Neuronal stem cell (in vitro differentiated cells): ENCODE results near the gene FOXP1.

Experiments
- DNase-seq: peaks from one replicate; pipeline ENCODE4 v3.0.0-alpha.2; 2013; ENCODE audit warnings: low spot score
- H2AFZ ChIP-seq: one replicate; pipeline ENCODE4 v1.6.1; 2013; ENCODE audit warnings: mild to moderate bottlenecking, low read length, inconsistent platforms
- H2AK5ac ChIP-seq: 2 replicates; pipeline ENCODE4 v1.6.1; 2013; ENCODE audit warnings: low read depth, mild to moderate bottlenecking, inconsistent platforms, low read length, moderate library complexity, mixed read lengths
- H2BK120ac ChIP-seq: 2 replicates; pipeline ENCODE4 v1.6.1; 2013; ENCODE audit warnings: low read depth, mild to moderate bottlenecking, inconsistent platforms, low read length, moderate library complexity, mixed read lengths
- H2BK12ac ChIP-seq: one replicate; pipeline ENCODE4 v1.6.1; 2013; ENCODE audit warnings: low read length, inconsistent platforms
- H2BK15ac ChIP-seq: 2 replicates; pipeline ENCODE4 v1.6.1; 2013; ENCODE audit warnings: mild to moderate bottlenecking, low read length, inconsistent platforms, mixed read lengths
- H2BK5ac ChIP-seq: one replicate; pipeline ENCODE4 v1.6.1; 2013; ENCODE audit warnings: inconsistent platforms, mild to moderate bottlenecking, low read length, moderate library complexity
- H3K14ac ChIP-seq: one replicate; pipeline ENCODE4 v1.6.1; 2013; ENCODE audit warnings: low read length, inconsistent platforms
- H3K18ac ChIP-seq: 2 replicates; pipeline ENCODE4 v1.6.1; 2013; ENCODE audit warnings: low read length, inconsistent platforms
- H3K23ac ChIP-seq: 2 replicates; pipeline ENCODE4 v1.6.1; 2013; ENCODE audit warnings: low read depth, mild to moderate bottlenecking, mixed read lengths, low read length, inconsistent platforms; ENCODE audit not compliant: poor library complexity
- H3K27ac ChIP-seq: replicated peaks from 3 replicates; pipeline ENCODE4 v1.5.1; 2013; ENCODE audit warnings: low read length, inconsistent platforms
- H3K27me3 ChIP-seq, 3 experiments: 2 replicates each; pipeline ENCODE4 v1.6.1; 2013; ENCODE audit warnings: low read length in 3 of 3, mild to moderate bottlenecking in 2 of 3, inconsistent platforms in 1 of 3, low read depth in 1 of 3, mixed read lengths in 1 of 3, moderate library complexity in 1 of 3; ENCODE audit not compliant: control insufficient read depth in 3 of 3, insufficient read depth in 3 of 3
- H3K36me3 ChIP-seq, 2 donors: replicated peaks in 1 of 2; 2 replicates each; pipeline ENCODE4 v1.6.1; 2013; ENCODE audit warnings: low read length in 2 of 2; ENCODE audit not compliant: control insufficient read depth in 2 of 2, insufficient read depth in 2 of 2
- H3K4ac ChIP-seq: 2 replicates; pipeline ENCODE4 v1.6.1; 2013; ENCODE audit warnings: inconsistent platforms, mild to moderate bottlenecking, low read length, moderate library complexity
- H3K4me1 ChIP-seq, 2 donors: 1 replicate in 1 of 2; 2 replicates in 1 of 2; pipeline ENCODE4 v1.6.1; 2013; ENCODE audit warnings: low read length in 2 of 2, low read depth in 1 of 2; ENCODE audit not compliant: control insufficient read depth in 2 of 2, insufficient read depth in 1 of 2
- H3K4me2 ChIP-seq: one replicate; pipeline ENCODE4 v1.6.1; 2013; ENCODE audit warnings: mild to moderate bottlenecking, low read length, inconsistent platforms; ENCODE audit not compliant: insufficient read depth, poor library complexity, severe bottlenecking
- H3K4me3 ChIP-seq, 2 donors: 2 replicates each; pipeline ENCODE4 v1.5.1; 2013; ENCODE audit warnings: low read length in 2 of 2, mild to moderate bottlenecking in 2 of 2, inconsistent platforms in 1 of 2, moderate library complexity in 1 of 2
- H3K79me1 ChIP-seq: one replicate; pipeline ENCODE4 v1.6.1; 2013; ENCODE audit warnings: low read depth, mild to moderate bottlenecking, inconsistent platforms, low read length, moderate library complexity
- H3K9ac ChIP-seq: one replicate; pipeline ENCODE4 v1.6.1; 2013; ENCODE audit warnings: mild to moderate bottlenecking, low read depth, low read length, inconsistent platforms; ENCODE audit not compliant: poor library complexity
- H3K9me3 ChIP-seq, 2 donors: replicated peaks in 1 of 2; 2 replicates each; pipeline versions ENCODE3 to v1.6.1; 2013; ENCODE audit warnings: low read length in 2 of 2, mild to moderate bottlenecking in 2 of 2, inconsistent platforms in 1 of 2, low read depth in 1 of 2, mixed read lengths in 1 of 2, moderate library complexity in 1 of 2; ENCODE audit not compliant: control insufficient read depth in 2 of 2, insufficient read depth in 1 of 2
- H4K8ac ChIP-seq: one replicate; pipeline ENCODE4 v1.6.1; 2013; ENCODE audit warnings: low read depth, mild to moderate bottlenecking, inconsistent platforms, low read length, moderate library complexity
- H4K91ac ChIP-seq: one replicate; pipeline ENCODE4 v1.6.1; 2013; ENCODE audit warnings: low read length, low read depth, mild to moderate bottlenecking, inconsistent platforms; ENCODE audit not compliant: poor library complexity
- WGBS, 2 donors: extraction: QIAGEN DNeasy Blood & Tissue Kit; methylation state at CpG; one replicate each; pipeline ENCODE4 v1.1.7; 2013; ENCODE audit warnings: missing lambda C conversion rate in 2 of 2, mixed read lengths in 1 of 2; ENCODE audit not compliant: insufficient read length in 2 of 2, insufficient replicate concordance in 1 of 2; ENCODE audit errors: extremely low coverage in 2 of 2; 5-methylcytosine and 5-hydroxymethylcytosine counted together

The FOXP1 gene

DNA sequence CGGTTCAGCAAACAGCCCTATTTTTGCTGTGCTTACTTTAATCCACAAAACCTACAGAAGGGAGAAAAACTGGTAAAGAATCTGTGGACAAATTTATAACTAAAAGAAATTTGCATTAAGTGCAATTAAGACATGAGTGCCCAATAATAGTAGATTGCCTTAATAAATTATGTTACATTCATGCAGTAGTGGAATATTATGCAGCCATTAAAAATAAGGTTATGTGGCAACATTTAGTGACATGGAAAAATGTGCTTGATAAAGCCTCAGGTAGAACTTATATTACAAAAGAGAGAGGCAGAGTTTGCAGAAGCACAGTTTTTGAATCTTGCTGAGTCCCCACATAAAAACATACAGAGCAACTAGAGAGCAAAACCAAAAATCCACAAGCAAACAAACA lies 253.0 kb downstream of the FOXP1 start:
- no peak overlapping the region for H2BK12ac ChIP-seq
- no peak overlapping the region for H3K14ac ChIP-seq
- no peak overlapping the region for H2BK15ac ChIP-seq
- no peak for DNase-seq
- H3K27ac ChIP-seq = no peak overlapping the region
- H4K8ac ChIP-seq = no peak overlapping the region
- no peak overlapping the region for H2BK120ac ChIP-seq
- no CpG with 5 or more reads among the region's 1 CpG for WGBS, 2 donors
- no peak overlapping the region for H3K18ac ChIP-seq
- H3K4me3 ChIP-seq = no peak overlapping the region
- no peak overlapping the region for H4K91ac ChIP-seq
- no peak overlapping the region for H3K4ac ChIP-seq
- H3K9me3 ChIP-seq = no peaks in the 10 kb centered on the region
- H3K79me1 ChIP-seq = no peaks in the 10 kb centered on the region
- no peaks in the 10 kb centered on the region for H3K4me1 ChIP-seq
- no peak overlapping the region for H2BK5ac ChIP-seq
- H3K9ac ChIP-seq = no peak overlapping the region
- no peaks in the 10 kb centered on the region for H3K27me3 ChIP-seq
- H2AK5ac ChIP-seq = no peak overlapping the region
- no peak overlapping the region for H2AFZ ChIP-seq
- H3K23ac ChIP-seq = no peak overlapping the region
- H3K4me2 ChIP-seq = no peak overlapping the region
- peaks cover 0 to 2% of the 10 kb centered on the region in 2 donors for H3K36me3 ChIP-seq

DNA sequence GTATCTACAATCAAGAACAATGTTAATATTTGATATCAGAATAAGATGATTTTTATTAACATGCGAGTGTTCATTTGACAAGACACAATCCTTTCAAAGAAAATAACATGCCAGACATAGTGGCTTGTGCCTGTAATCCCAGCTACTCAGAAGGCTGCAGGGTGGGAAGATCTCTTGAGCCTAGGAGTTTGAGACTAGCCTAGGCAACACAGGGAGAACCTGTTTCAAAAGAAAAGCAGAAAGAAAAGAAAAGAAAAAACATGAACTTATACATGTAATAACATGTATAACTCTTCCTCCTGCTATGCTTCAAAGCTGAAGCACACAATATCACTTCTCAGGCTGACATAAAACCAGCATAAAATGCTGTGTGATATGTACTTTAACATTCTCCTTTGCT lies 253.7 kb downstream of the FOXP1 start:
- Histone ChIP-seq H3K9ac (no peak overlapping the region), H3K18ac (no peak overlapping the region), H4K8ac (no peak overlapping the region), H2BK12ac (no peak overlapping the region), H3K4me3 (no peak overlapping the region), H3K14ac (no peak overlapping the region), H2AK5ac (no peak overlapping the region), H3K4me1 (no peaks in the 10 kb centered on the region), H3K4me2 (no peak overlapping the region), H3K4ac (no peak overlapping the region), H3K27me3 (no peaks in the 10 kb centered on the region), H4K91ac (no peak overlapping the region), H2AFZ (no peak overlapping the region), H2BK5ac (no peak overlapping the region), H3K36me3 (peaks cover 0 to 2% of the 10 kb centered on the region in 2 donors), H3K27ac (no peak overlapping the region), H3K79me1 (no peaks in the 10 kb centered on the region), H2BK15ac (no peak overlapping the region), H3K23ac (no peak overlapping the region), H3K9me3 (no peaks in the 10 kb centered on the region), H2BK120ac (no peak overlapping the region)
- no CpG with 5 or more reads among the region's 1 CpG for WGBS, 2 donors
- DNase-seq = no peak

DNA sequence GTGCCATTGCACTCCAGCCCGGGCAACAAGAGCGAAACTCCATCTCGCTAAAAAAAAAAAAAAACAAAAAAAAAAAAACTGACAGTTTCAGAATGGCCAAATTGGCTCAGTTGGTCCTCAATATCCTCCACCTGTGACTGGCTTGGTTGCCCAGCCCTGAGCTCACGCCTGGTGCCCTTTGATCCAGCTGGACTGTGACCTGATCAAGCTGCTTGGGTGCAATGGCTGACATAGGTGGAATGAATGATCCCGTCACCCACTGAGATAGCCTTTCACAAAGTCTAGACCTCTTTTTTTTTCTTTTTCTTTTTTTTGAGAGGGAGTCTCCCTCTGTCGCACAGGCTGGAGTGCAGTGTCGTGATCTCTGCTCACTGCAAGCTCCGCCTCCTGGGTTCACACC lies 254.6 kb downstream of the FOXP1 start:
- Histone ChIP-seq H2AFZ (no peak overlapping the region), H3K4me2 (no peak overlapping the region), H3K36me3 (peaks cover 0 to 2% of the 10 kb centered on the region in 2 donors), H3K27ac (no peak overlapping the region), H2BK120ac (no peak overlapping the region), H3K4me3 (no peak overlapping the region), H3K79me1 (no peaks in the 10 kb centered on the region), H4K91ac (no peak overlapping the region), H3K9me3 (no peaks in the 10 kb centered on the region), H2BK12ac (no peak overlapping the region), H3K23ac (no peak overlapping the region), H3K4me1 (no peaks in the 10 kb centered on the region), H2BK5ac (no peak overlapping the region), H2BK15ac (no peak overlapping the region), H3K9ac (no peak overlapping the region), H3K18ac (no peak overlapping the region), H3K14ac (no peak overlapping the region), H3K27me3 (no peaks in the 10 kb centered on the region), H3K4ac (no peak overlapping the region), H4K8ac (no peak overlapping the region), H2AK5ac (no peak overlapping the region)
- no CpG with 5 or more reads among the region's 8 CpGs for WGBS, 2 donors
- no peak for DNase-seq

DNA sequence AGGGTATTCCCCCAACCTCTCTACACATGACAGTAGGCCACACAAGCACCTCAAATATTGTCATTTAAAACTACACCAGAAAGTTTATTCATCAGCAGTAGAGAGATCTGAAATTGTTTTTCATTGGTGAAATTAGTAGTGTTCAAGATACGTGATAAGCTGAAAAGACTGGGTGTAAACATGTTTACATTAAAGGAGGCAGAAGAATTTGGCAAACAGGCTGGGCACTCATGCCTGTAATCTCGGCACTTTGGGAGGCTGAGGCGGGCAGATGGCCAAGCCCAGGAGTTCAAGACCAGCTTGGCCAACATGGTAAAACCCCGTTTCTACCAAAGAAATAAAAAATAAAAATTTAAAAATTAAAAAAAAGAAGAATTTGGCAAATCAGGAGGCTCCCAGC lies 255.6 kb downstream of the FOXP1 start:
- H3K4me2 ChIP-seq = no peak overlapping the region
- H3K4me3 ChIP-seq = no peak overlapping the region
- H3K9ac ChIP-seq = no peak overlapping the region
- no peak overlapping the region for H4K91ac ChIP-seq
- no peaks in the 10 kb centered on the region for H3K9me3 ChIP-seq
- DNase-seq = no peak
- H3K4me1 ChIP-seq = no peaks in the 10 kb centered on the region
- no peak overlapping the region for H3K14ac ChIP-seq
- H4K8ac ChIP-seq = no peak overlapping the region
- no CpG with 5 or more reads among the region's 4 CpGs for WGBS, 2 donors
- no peak overlapping the region for H2BK120ac ChIP-seq
- no peak overlapping the region for H2BK15ac ChIP-seq
- H3K4ac ChIP-seq = no peak overlapping the region
- no peak overlapping the region for H2AFZ ChIP-seq
- H3K23ac ChIP-seq = no peak overlapping the region
- H2BK5ac ChIP-seq = no peak overlapping the region
- H3K79me1 ChIP-seq = no peaks in the 10 kb centered on the region
- H2AK5ac ChIP-seq = no peak overlapping the region
- H3K36me3 ChIP-seq = no peaks in the 10 kb centered on the region
- H3K27ac ChIP-seq = no peak overlapping the region
- no peaks in the 10 kb centered on the region for H3K27me3 ChIP-seq
- no peak overlapping the region for H3K18ac ChIP-seq
- no peak overlapping the region for H2BK12ac ChIP-seq
